D341Med (cell line): Measurements from ENCODE around the gene NUP42.

Experiments
- DNase-seq: peaks from one replicate; pipeline ENCODE4 v3.0.0; 2012; ENCODE audit warnings: low spot score

Gene NUP42

DNA sequence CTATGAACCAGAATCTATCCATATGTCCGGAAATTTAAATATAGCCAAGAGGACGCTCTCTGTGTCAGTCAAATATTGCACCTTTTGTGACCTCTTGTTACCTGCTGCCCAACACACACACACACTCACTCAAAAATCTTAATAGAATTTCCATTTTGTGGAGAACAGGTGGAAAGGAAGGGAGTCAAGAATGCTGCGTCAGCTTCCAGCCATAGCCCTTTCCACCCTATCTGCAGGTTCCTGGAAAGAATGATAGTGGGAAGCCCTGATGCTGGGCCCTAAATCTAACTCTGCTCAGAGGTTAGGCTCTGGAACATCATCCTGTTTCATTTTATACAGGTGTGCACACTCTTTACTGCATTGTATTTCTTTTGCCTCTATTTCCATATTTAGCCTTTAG is 55.2 kb downstream of the NUP42 start:
- no peak for DNase-seq

DNA sequence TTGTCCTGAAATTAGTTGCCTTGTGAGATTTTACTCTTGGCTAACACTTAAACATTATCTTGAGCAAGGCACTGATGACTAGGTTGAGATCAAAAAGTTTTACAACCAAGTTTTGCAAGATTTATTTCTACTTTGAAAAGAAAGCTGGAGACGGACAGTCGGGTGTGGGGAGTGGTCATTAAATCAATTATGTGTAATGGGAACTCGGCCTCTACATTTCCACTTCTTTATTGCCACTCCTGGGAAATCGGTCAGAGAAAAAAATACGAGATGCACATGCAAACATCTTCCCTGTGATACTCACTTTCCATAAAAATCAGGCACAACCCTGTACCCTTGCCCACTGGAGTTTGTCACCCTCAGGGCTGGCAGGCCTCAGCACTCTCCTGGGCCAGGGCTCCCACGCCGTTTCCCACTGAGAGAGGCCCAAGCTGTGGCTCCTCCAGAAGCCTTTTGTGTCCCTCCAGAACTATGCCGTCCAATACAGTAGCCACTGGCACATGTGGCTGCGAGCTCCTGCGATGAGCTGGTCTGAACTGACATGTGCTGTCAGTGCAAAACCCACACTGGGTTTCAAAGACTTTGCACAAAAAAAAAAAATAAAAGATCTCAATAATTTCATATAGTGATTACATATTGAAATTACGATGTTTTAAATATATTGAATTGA is 57.3 kb downstream of the NUP42 start:
- no peak for DNase-seq

DNA sequence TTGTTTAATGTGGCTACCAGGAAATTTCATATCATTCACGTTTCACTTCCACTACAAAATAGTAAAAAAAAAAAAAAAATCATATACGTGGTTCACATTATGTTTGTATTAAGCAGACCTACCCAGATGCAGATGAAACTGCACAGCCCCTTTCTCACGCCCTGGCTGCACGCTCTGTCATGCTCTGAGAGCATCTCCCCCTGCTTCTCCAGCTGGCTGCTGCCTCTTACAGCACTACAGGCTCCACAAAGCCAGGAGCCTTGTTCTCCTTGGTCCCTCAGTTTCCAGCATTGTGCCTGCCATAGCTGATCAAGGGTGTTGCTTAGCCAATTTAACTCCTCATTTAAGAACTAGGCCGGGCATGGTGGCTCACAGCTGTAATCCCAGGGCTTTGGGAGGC is 57.9 kb downstream of the NUP42 start:
- no peak for DNase-seq

DNA sequence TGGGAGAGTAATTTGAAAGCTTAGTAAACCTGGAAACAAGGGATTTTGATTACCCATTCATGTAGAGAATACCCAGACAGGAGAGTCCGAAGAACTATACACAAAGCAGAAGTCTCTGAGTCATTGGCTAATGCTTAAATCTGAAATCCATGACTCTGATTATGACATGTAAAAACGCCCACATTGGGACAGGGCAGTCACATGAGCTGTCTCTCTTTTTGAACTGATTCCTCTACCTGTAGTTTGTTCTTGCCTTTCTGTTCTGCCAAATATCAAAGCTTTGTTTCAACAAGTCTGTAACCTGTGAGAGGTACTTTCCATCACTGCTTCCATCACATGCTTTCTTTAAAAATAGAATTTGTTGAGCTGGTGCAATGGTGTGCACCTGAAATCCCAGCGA is 60.5 kb downstream of the NUP42 start:
- no peak for DNase-seq

DNA sequence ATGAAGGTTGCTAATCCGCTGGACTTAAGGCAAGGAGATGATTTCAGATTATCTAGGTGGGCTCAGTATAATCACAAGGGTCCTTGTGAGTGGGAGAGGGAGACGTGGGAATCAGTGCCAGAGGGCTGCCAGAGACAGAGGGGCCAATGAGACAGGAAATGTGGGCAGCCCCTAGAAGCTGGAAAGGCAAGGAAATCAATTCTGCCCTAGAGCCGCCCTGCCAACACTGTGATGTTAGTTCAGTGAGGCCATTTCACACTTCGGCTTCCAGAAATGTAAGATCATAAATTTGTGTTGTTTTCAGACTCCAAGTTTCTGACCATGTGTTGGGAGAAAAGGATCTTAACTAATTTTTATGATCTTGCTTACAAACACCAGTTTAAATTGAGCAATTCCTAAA is 61.1 kb downstream of the NUP42 start:
- DNase-seq = no peak

DNA sequence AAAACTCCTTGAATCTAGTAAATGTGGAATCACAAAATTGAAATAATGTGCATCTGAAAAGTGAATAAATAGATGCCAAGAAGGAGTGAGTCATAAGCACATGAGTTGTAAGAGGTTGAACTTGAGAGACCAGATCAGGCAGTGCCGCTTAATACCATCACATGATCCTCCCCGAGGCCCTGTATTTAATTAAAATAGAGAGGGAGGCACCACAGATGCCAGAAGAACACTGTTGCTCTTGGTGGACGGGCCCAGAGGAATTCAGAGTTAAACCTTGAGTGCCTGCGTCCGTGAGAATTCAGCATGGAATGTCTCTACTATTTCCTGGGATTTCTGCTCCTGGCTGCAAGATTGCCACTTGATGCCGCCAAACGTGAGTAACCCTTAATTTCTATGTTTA is 64.7 kb downstream of the NUP42 start, which contains the start of gene GPNMB:
TSS of gene GPNMB (plus strand) at position 221 of the 400 bp plus-strand sequence. CDS start at position 304, 83 bp downstream.
- no peak for DNase-seq

DNA sequence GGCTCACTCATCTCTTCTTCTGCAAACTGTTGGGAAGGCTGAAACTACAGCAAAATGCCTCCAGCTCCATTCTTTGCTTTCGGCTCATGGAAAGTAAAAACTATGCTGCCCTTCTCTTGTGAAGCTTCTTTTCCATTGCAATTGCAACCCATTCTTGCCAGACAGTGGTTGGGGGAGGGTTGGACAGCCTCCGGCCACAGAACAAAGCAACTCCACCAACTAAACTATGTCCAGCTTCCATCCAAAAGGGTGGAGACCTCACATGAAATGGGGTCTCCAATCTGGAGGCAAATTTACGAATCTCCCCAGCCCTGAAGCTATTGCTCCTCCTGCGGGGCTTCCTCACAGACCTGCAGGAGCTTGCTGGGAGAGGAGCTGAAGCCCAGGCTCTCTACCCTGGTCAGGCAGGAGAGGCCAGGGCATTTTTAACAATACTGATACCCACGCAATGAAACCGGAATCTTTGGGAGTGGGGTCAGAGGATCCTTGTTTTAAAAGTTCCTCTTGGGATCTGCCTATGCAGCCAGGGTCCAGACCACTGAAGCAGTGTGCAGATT is 65.3 kb downstream of the NUP42 start:
- DNase-seq = no peak

DNA sequence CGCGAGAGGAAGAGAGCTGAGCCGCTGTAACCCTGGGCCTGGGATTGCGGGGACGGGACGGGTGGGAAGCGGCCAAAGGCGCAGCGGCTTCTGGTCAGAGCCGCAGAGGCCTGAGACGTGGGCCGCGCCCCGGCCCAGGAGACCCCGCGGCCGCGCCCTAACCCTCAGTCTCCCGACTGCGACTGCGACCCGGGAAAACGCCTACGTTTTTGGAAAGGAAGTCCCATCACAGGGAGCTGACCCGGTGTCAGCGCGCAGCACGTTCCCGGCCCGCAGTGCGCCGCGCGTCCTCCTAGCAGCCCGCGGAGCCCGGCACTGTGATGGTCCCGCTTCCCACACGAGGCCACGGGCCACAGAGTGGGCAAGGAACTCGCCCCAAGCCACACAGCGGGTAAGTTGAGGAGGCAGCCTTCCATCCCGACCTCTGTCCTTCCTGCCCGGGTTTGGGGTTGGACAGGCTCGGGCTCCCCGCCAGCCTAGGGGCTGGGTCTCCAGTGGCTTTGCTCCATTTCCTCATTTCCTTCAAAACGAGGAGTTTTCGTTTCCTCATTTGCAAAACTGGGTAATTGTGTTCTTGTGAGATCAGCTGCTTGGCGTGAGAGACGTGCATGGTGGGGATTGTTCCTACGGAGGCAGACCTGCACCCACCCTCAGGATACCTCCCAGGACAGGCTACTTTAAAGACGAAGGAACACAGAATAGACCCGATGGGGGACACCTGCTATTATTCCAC is 65.9 kb downstream of the NUP42 start:
- no peak for DNase-seq

DNA sequence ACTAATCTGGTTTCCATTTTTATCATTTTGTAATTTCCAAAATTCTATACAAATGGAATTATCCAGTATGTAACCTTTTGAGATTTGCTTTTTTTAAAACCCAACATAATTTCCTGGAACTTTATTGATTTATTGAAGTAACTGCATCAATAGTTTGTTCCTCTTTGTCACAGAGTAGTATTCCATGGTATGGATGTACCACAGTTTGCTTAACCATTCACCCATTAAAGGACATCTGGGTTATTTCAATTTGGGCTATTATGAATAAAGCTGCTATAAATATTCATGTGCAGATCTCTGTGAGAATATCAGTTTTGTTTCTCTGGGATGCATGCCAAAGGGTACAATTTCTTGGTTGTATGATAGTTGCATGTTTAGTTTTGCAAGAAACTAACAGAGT is 67.6 kb downstream of the NUP42 start:
- DNase-seq = no peak
